Amniotic stem cell (primary cell): Measurements from ENCODE around the gene TM7SF2.
"Not testable (repeated sequence)": the region's sequence is repeated elsewhere in the genome, so short reads cannot be mapped to it uniquely, and the experiment has no call there.

ENCODE experiments used
- DNase-seq: peaks from one replicate; lab custom pipeline; 2025; lab: John Stamatoyannopoulos, UW

TM7SF2 gene

GRCh38 chr11:65115361-65116082 is 3.9 kb downstream of the TM7SF2 start:
- DNase-seq: no peak

DNA sequence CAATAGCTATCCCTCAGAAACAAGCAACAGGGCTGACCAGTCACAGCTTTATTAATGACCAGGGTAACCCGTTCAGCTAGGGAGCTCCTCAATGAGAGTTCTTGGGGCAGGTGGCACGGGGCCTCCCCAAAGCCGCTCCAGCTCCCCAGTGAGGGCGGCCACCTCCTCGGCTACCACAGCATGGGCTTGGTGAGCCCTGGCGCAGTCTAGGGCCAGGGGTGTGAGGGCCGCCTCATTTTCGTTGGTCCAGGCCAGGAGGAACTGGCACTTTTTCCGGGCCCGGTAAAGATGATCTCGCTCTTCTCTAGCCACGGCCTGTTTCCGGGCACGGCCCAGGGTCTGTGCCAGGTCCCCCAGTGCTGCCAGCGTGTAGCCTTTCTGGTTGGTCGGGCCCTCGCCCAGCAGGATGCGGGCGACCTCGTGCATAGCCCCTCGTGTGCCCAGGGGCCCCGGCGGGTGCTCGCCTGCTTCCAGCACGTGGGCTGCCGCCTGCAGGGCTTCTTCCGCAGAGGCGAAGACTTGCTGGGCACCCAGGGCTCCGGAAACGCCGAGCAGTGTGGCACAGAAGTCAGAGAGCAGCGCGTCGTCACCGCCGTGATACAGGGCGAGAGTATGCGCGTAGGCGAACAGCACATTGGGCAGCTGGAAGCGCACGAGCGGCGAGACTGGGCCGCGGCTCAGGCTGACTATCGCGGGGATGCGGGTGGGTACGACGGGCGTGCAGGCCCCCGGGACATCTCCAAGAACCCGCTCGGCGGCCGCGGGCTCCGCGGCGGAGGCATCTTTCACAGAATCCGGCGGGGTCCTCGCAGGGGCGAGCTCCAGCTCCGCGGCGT is 4.9 kb downstream of the TM7SF2 start:
- DNase-seq: no peak

GRCh38 chr11:65117206-65118096 is 5.8 kb downstream of the TM7SF2 start, which contains the start of gene ZNHIT2:
Gene ZNHIT2 (minus strand): TSS chr11:65117701. CDS start chr11:65117653, 48 bp downstream.
- peak; percentile 96 for DNase-seq

- DNase-seq: no peak
Observed at GRCh38 chr11:65118097-65118837, 6.6 kb downstream of the TM7SF2 start.

DNA sequence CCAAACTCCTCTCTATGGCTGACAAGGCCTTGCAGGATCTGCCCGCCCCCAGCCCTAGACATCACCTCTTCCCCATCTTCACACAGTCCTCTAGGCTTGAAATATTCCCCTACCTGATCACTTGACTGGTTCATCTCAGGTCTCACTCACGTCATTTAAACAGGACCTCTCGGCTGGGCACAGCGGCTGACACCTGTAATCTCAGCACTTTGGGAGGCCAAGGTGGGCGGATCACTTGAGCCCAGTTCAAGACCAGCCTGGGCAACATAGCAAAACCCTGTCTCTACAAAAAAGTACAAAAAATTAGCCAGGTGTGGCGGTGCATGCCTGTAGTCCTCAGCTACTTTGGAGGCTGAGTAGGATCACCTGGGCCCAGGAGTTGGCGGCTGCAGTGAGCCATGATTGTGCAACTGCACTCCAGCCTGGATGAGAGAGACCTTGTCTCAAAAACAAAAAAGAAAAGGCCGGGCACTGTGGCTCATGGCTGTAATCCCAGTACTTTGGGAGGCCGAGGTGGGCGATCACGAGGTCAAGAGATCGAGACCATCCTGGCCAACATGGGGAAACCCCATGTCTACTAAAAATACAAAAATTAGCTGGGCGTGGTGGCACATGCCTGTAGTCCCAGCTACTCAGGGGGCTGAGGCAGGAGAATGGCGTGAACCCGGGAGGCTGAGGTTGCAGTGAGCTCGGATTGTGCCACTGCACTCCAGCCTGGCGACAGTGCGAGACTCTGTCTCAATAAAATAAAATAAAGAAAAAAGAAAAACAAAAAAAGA is 7.4 kb downstream of the TM7SF2 start:
- DNase-seq: not testable (repeated sequence)

DNA sequence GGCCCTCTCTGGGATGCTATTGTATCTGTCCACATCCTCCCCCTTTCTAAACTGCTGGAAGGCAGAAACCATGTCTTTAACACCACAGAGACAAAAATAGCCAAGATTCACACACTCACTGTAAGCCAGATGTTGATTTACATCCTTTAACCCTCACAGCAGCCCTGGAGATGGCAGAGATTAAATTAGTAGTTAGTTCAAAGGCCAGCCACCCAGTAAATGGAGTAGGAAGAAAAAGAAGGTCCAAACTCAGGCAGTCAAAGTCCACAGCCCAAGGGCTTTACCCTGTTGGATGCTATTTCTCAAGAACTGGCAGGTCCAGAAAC is 8.0 kb downstream of the TM7SF2 start:
- DNase-seq: no peak

- DNase-seq: no peak
Observed at GRCh38 chr11:65120831-65121230, 9.2 kb downstream of the TM7SF2 start.

DNA sequence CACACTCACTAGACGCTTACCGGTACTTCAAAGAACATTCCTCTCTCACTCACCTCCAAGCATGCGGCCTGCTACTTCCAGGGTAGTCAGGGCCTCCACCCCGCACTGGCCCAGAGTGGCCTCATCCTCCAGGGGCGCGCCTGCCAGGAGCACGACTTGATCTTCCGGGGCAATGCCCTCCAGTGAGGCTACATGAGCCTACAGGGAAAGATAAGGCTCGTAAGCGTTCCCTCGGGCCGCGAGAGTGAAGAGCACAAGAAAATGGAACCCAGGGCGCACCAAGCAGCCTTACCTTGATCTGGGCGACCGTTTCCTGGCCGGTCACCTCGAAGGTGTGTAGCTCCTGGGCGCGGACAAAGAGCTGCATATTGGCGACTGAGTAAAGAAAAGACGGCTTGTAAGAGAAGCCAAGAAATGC is 9.8 kb downstream of the TM7SF2 start:
- DNase-seq: no peak

DNA sequence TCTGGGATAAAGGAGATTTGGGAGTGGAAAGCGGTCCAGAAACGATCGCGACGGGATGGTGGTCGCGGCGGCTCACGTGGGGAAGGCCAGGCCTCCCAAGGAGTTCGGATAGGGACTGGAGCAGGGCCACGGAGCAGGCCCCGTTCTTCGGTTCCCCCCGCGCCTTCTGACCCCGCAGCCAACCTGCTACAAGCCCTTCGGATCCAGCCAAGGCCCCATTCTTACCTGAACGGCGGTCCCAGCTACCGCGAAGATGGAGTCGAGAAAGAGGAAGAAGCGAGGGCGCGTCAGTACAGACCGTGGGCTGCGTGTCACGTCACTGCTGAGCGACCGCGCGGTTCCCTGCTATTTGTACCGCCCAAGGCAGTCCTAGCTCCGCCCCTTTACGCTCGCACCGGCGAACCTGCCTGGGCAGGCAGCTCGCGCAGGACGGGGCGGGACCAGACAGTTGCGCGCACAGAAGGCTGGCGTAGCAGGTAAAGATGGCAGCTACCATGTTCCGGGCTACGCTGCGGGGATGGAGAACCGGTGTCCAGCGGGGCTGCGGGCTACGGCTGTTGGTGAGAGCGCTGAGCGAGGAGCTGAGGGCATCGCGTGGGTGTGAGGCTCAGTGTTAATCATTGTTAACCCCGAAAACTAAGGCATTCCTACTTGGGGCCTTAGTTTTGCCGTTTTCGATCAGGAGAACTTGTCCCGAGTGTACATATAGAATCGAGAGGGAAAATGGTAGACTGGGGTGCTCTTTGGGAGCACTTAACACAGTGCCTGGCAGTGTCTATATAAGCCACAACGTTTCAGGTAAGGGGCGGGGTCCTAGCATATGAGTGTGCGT is 10.4 kb downstream of the TM7SF2 start, which contains the start of the genes FAU and MRPL49:
Gene FAU, minus strand, starts transcription at position 270 of the 832 bp plus-strand sequence. CDS start 321 bp downstream, outside the sequence.
Gene MRPL49, plus strand, starts transcription at position 457 of the 832 bp plus-strand sequence. Its CDS starts 26 bp downstream, at position 483.
- DNase-seq: peak; percentile 97

GRCh38 chr11:65124480-65125196 is 13.0 kb downstream of the TM7SF2 start:
- no peak for DNase-seq

DNA sequence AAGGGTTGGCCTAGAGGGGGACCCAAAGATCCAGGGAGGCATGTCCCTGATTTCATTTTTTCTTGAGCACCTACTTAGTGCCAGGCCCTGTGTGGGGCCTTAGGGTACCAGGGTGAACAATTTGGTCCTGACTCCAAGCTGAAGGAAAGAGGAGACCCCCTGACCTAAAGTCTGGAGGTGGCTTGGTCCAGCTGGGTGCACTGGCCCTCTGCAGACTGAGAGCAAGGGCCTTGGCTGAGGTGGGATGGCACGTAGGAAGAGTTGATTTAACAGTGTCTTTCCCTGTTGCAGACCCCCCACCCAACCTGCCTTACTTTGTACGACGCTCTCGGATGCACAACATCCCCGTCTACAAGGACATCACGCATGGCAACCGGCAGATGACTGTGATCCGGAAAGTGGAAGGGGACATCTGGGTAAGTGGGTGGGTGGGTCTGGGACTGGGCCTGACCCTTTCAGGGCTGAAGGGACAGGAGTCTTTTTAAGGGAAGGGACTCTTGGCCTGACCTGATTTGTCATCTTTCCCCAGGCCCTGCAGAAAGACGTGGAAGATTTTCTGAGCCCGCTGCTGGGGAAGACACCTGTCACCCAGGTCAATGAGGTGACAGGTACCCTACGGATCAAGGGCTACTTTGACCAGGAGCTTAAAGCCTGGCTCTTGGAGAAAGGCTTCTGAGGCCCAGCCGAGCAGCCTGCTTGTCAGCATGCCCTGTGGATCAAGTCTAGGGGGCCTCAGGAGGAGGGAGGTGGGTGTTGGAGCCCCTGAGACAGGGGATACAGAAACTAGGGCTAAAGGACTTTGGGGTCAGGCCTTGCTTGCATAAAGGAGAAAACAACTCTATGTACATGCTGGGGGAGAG is 13.8 kb downstream of the TM7SF2 start:
- DNase-seq: no peak

GRCh38 chr11:65126624-65127274 is 15.1 kb downstream of the TM7SF2 start:
- DNase-seq: no peak

DNA sequence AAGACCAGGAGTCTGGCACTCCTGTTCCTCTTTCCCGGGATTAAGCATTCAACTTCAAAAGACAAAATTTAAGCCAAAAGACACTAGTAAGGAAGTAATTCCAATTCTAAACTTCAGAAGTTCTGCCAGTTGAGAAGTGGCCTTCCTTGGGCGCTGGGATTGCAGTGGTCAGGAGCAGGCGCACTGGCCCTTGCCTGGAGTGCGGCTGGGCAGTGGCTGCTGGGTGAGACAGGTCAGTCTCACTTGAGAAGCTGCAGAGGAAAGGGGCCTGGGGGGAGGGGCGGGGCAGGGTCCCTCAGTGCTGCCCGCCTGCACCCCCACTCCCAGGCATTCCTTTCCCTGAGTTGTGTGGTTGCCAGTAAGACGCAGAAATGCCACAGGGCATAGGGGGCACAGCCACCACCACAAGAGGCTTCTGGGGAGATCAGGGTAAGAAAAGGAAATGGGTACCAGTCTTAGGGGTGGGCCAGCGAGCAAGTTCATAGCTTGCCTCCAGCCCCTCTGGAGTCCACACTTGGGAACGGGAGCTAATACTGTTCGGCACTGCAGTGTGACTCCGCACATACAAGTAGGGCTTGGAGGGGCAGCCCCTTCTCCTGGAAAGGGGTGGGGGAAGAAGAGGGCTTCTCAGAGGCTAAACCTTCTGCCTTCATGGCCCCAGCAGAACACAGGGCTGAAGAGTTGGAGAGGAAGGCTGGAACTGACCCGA is 16.0 kb downstream of the TM7SF2 start:
- DNase-seq: no peak

DNA sequence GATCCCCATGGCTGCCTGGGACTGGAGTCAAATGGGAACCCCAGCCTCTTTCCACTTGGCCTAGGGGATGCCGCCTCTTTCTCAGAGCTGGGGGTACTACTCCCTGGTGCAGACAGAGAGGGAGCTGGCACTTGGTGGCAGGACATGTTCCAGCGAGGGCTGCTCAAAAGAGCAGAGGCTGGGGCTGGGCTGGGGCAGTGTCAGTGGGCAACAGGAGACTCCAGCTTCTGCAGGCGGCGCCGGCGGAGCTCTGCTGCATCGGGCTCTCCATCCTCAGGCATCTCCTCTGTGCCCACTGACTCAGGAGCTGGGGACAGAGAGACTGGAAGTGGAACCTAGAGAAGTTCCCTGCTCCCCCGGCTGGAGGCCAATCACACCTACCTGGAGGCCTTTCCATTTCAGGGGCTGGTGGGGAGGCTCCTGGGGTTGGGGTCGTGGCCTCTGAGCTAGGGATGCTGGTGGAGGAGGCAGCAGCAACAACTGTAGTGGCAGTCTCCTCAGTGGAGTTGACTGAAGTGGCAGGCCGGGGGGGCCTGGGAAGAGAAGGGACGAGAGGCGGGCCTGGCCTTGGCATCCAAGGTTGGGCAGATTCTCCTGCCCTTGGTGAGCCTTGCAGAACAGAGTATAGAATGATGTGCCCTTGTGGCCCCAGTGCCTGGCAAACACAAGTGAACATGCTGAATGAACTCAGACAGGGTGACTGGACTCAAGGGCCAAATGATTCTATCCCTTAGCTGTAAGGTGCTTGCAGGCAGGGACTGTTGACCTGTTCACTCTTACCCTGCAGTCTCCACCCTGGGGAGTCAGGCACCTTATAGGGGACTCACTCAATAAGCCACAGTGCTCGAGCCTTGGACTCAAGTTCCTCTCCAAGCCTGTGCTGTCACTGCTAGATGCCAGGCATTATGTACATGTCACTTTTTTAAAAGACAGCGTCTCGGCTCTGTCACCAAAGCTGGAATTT is 16.8 kb downstream of the TM7SF2 start:
- no peak for DNase-seq

- no peak for DNase-seq
Observed at GRCh38 chr11:65129649-65130441, 18.2 kb downstream of the TM7SF2 start.
